LHCN-M2 (cell line): ENCODE data around the gene EIF4E3. TPM values are rescaled to one million over a fixed set of nuclear protein-coding genes. Genes with fewer than 3 reads are reported as not detected.

Experiments
- DNase-seq: peaks from one replicate; pipeline ENCODE4 v3.0.0-alpha.2; 2012; ENCODE audit warnings: low read depth
- total RNA-seq: library from RNA; depleted of rRNA; stranded (reverse); fragments of >200 nt; gene quantifications from 2 replicates; pipeline ENCODE4 v1.2.3, GENCODE V29; 2014; rRNA removed

EIF4E3 gene
- total RNA-seq, 1 experiment from 2014 or later: 0.11 TPM

DNA sequence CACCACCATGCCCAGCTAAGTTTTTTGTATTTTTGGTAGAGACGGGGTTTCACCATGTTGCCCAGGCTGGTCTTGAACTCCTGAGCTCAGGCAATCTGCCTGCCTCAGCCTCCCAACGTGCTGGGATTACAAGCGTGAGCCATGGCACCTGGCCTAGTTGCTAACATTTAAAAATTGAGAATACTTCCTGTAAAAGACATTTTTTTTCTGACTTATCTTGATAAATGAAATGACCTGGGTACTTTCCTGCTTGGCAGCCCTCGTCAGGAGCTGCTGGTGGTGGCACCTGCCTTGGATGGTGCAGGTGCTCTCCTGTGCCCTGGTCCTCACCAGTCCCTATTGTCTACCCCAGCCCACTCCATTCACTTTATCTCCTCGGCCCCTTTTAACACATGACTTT lies 74.8 kb downstream of the EIF4E3 start:
- DNase-seq: no peak

- DNase-seq: no peak
Measured at GRCh38 chr3:71649757-71650156, 75.4 kb downstream of the EIF4E3 start.

DNA sequence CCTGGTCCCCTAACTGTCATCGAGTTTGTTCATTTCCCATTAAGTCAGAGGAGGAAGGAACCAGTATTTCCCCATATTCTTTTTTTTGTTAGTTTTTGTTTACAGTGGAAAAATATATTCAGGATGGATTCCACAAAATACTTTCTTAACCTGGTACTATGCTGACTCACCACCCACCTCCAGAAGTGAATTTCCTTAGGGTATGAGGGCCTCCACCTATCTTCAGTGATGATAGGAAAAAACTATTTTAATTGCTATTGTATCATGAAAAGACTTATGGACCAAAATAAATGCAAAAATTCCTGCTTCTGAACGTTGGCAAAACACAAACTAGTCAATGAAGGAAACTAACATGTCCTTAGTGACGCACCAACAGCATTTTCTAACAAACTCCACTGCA lies 77.5 kb downstream of the EIF4E3 start:
- no peak for DNase-seq

DNA sequence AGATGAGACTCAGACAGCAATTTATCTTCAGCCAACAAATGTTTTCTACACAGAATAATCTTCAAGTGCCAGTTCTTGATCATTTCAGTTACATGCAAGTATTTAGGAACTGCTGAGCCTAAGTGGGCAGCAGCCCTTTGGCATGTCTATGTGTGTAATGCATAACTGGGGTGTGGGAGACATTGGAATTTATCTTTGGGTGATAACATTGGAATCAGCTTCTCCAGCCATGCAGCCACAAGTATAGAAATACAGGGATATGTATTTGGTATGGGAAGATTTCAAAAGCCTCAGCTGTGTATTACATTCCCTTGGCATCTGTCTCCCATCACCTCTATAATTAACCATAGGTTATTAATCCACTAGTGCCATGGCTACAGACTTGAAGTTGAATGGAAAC lies 78.2 kb downstream of the EIF4E3 start:
- no peak for DNase-seq

DNA sequence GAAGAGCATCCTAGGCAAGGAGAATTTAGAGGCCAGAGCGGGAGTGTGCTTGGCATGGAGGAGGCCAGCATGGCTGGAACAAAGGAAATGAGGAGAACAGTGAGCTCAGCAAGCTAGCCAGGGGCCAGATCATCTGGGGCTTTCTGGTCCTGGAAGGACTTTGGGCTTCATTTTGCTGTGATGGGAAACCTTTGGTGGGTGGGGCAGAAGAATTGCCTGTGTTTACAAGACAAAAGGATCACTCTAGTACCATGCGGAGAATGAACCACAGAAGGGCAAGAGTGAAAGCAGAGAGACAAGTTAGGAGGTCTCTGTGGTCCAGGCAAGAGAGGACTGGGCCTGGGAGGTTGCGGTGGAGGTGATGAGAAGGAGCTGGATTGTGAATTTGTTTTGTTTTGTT lies 80.1 kb downstream of the EIF4E3 start:
- no peak for DNase-seq

- peak; percentile 27 for DNase-seq
Measured at GRCh38 chr3:71641674-71642073, 83.5 kb downstream of the EIF4E3 start.

DNA sequence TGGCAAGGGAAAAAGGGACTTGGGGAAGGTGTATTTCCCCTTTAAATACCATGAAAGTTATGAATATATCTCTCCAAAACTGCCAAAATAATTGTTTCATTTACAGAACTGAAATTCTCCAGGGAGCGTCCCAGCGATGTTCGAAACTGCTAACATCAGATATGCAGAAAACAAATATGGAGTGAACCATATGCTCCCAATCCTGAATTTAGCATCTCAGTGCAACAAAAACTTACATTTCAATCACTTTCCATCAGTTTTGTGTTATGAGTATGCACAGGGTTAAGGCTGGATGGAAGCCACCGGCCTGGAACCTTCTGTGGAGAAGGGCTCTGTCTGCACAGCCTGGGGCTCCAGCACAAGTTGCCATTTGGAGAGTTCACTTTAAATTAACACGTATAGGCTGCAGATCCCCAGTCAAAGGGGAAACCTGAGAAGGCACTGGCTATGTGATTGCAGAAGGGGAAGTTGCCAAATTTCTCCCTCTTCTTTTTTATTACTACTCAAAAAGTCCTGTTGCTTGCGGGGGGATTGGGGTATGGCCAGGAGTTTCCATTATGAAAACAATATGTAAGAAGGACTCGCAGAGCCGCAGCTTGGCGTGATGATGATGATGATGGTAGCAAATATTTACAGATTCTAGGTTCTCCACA lies 84.7 kb downstream of the EIF4E3 start:
- DNase-seq: no peak

DNA sequence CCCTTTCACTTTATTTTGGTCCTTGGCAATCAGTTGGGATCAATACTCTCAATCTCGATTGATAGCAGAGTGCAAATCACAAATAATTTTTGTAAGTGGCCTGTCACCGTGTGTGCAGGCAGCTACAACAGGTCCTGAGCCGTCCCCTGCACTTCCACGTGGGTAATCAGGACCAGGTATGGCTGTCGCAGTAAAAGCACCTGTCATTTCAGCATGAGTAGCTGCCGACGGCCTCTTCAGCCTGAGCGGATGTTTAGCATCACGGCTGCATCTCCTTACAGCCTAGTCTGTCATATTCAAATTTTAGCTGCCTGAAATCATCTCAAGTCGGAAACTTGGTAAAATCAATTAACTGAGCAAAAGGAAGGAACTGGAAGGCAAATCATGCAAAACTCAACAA lies 88.7 kb downstream of the EIF4E3 start:
- DNase-seq: no peak

- no peak for DNase-seq
Measured at GRCh38 chr3:71636001-71636400, 89.2 kb downstream of the EIF4E3 start.

DNA sequence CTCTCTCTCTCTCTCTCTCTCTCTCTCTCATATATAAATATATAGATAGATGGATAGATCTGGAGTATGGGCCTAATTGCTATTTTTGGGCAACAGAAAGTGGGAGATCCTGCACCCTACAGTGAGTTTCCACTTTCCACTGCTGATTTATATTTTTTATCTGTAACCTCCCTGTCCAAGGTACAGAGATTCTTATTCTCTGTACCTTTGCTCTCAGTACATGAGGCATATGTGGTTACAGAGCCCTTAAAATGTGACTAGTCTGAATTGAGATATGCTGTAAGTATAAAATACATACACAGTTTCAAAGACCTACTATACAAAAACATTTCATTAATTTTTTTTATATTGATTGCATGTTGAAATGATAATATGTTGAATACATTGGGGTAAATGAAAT lies 90.5 kb downstream of the EIF4E3 start:
- DNase-seq: no peak

- DNase-seq: no peak
Measured at GRCh38 chr3:71629711-71630110, 95.5 kb downstream of the EIF4E3 start.

- DNase-seq: no peak
Measured at GRCh38 chr3:71629289-71629688, 95.9 kb downstream of the EIF4E3 start.

GRCh38 chr3:71628522-71628921 lies 96.7 kb downstream of the EIF4E3 start:
- DNase-seq: no peak

- DNase-seq: no peak
Measured at GRCh38 chr3:71625676-71626075, 99.5 kb downstream of the EIF4E3 start.

Other genes with a start within 250 kb of the EIF4E3 start
- gene FOXP1, start 141.7 kb downstream of the EIF4E3 start, total RNA-seq: 16.0 and 18.2 TPM in 2 replicates
- gene GPR27, start 28.5 kb upstream of the EIF4E3 start, total RNA-seq: not detected in 2 replicates
- gene PROK2, start 59.7 kb upstream of the EIF4E3 start, total RNA-seq: not detected in 2 replicates